Measurements from ENCODE around the gene KAZALD1. TPM values are rescaled to one million over a fixed set of nuclear protein-coding genes. Genes with fewer than 3 reads are reported as not detected.

Gene KAZALD1
- total RNA-seq, 1 experiment from 2014 or later, result 16.0 TPM

GRCh38 chr10:101087965-101088364, 26.2 kb downstream of the KAZALD1 start:
- ChIA-PET CTCF (interaction anchor here (5.5 kb wide), 1 partner anchor 9 kb away, joined by 31 read pairs; no protein-coding TSS in a partner anchor), POLR2A (no interaction called here), RAD21 (ENCODE audit: low non-redundant PET in 1 of 2, low total read pairs in 2 of 2, uncharacterized antibody in 2 of 2, unreplicated experiment in 2 of 2) (no interaction called here)
- Histone ChIP-seq H2AFZ (ENCODE audit: low read depth, low read length, poor library complexity, severe bottlenecking) (no peak overlapping the region), H3K27me3 (ENCODE audit: insufficient read depth, low read length) (peaks cover 23% of the 10 kb centered on the region; the same call in 1 of the 2 replicates), H3K4me1 (ENCODE audit: control insufficient read depth in 1 of 2, insufficient read depth in 2 of 2, low read length in 2 of 2) (peaks cover 6 to 20% of the 10 kb centered on the region in 2 experiments; a peak in 3 of 4 replicates), H3K36me3 (ENCODE audit: control insufficient read depth in 1 of 2, insufficient read depth in 2 of 2, low read length in 2 of 2) (no peaks in the 10 kb centered on the region), H3K9me3 (ENCODE audit: control insufficient read depth in 1 of 2, insufficient read depth in 1 of 2, low read depth in 1 of 2, low read length in 2 of 2) (no peaks in the 10 kb centered on the region), H3K27ac (ENCODE audit: low read depth, low read length) (no peak overlapping the region), H4K20me1 (ENCODE audit: insufficient read depth) (no peaks in the 10 kb centered on the region), H3K4me3 (replicated peaks in 1 of 2; ENCODE audit: low read depth in 1 of 2, low read length in 2 of 2) (no peak overlapping the region), H3K9ac (ENCODE audit: low read length) (no peak overlapping the region), H3K79me2 (ENCODE audit: insufficient read depth, low read length) (no peaks in the 10 kb centered on the region), H3K4me2 (ENCODE audit: low read length) (no peak overlapping the region), H3K9me2 (ENCODE audit: insufficient read depth) (no peaks in the 10 kb centered on the region)
- TF ChIP-seq SIN3A (IDR thresholded peaks at IDR 0.05; ENCODE audit: low read depth), result no peak
- no peak for TF ChIP-seq RAD21 (IDR thresholded peaks at IDR 0.05; ENCODE audit: low read depth)
- intact Hi-C loops (cut with micrococcal nuclease), result no loop called here
- DNase-seq (ENCODE audit: low read depth, low spot score) (no peak), ATAC-seq (no peak)
- no TSS peak for BruUV-seq (replicated peaks)

- ChIA-PET RAD21 (ENCODE audit: low non-redundant PET in 1 of 2, low total read pairs in 2 of 2, uncharacterized antibody in 2 of 2, unreplicated experiment in 2 of 2) (no interaction called here), POLR2A (no interaction called here), CTCF (no interaction called here)
- Histone ChIP-seq H3K27me3 (ENCODE audit: insufficient read depth, low read length) (peaks cover 12% of the 10 kb centered on the region; the same call in 1 of the 2 replicates), H3K9ac (ENCODE audit: low read length) (no peak overlapping the region), H2AFZ (ENCODE audit: low read depth, low read length, poor library complexity, severe bottlenecking) (no peak overlapping the region), H3K36me3 (ENCODE audit: control insufficient read depth in 1 of 2, insufficient read depth in 2 of 2, low read length in 2 of 2) (no peaks in the 10 kb centered on the region), H3K27ac (ENCODE audit: low read depth, low read length) (no peak overlapping the region), H4K20me1 (ENCODE audit: insufficient read depth) (no peaks in the 10 kb centered on the region), H3K9me3 (ENCODE audit: control insufficient read depth in 1 of 2, insufficient read depth in 1 of 2, low read depth in 1 of 2, low read length in 2 of 2) (no peaks in the 10 kb centered on the region), H3K9me2 (ENCODE audit: insufficient read depth) (no peaks in the 10 kb centered on the region), H3K4me2 (ENCODE audit: low read length) (peak overlapping the region; percentile 36; the same call in 1 of the 2 replicates), H3K4me1 (ENCODE audit: control insufficient read depth in 1 of 2, insufficient read depth in 2 of 2, low read length in 2 of 2) (peaks cover 6 to 23% of the 10 kb centered on the region in 2 experiments; a peak in 3 of 4 replicates), H3K79me2 (ENCODE audit: insufficient read depth, low read length) (no peaks in the 10 kb centered on the region), H3K4me3 (replicated peaks in 1 of 2; ENCODE audit: low read depth in 1 of 2, low read length in 2 of 2) (no peak overlapping the region)
- TF ChIP-seq YY1 (IDR thresholded peaks at IDR 0.05; ENCODE audit: extremely low read depth, insufficient replicate concordance, low read depth, low read length) (no peak), ZBTB33 (IDR thresholded peaks at IDR 0.05; ENCODE audit: extremely low read depth, insufficient replicate concordance, low read length) (no peak), EGR1 (IDR thresholded peaks at IDR 0.05; ENCODE audit: low read depth) (no peak), SIN3A (IDR thresholded peaks at IDR 0.05; ENCODE audit: low read depth) (no peak), EZH2phosphoT487 (IDR thresholded peaks at IDR 0.05; ENCODE audit: borderline replicate concordance) (no peak), CBX3 (IDR thresholded peaks at IDR 0.05; ENCODE audit: low read depth) (no peak), CTCF (IDR thresholded peaks at IDR 0.05 in 2 of 3, conservative IDR thresholded peaks at IDR 0.05 in 1 of 3; ENCODE audit: borderline replicate concordance in 1 of 3, insufficient read depth in 1 of 3, low read depth in 2 of 3, low read length in 2 of 3) (no peak), EZH2 (IDR thresholded peaks at IDR 0.05) (no peak), MAX (IDR thresholded peaks at IDR 0.05) (no peak)
- BruUV-seq (replicated peaks), result no TSS peak
- ATAC-seq (peak; percentile 18; the same call in 1 of the 2 replicates), DNase-seq (ENCODE audit: low read depth, low spot score) (no peak)
- intact Hi-C loops (cut with micrococcal nuclease), result no loop called here
These were observed 27.9 kb downstream of the KAZALD1 start for GRCh38 chr10:101089520-101090299.

Data from HCT116 (cell line).